GM12865 (cell line): Measurements from ENCODE around the gene SDCCAG8.

ENCODE experiments used
- DNase-seq: peaks from one replicate; pipeline ENCODE4 v3.0.0; 2010; ENCODE audit warnings: low read depth
- H3K4me3 ChIP-seq: 2 replicates; pipeline ENCODE4 v1.5.1; 2011; ENCODE audit warnings: mild to moderate bottlenecking, low read depth, low read length, control low read depth
- TF ChIP-seq, protein P1 (sequence below): IDR thresholded peaks from 2 replicates; pipeline ENCODE4 v1.5.1; 2011; ENCODE audit warnings: low read length, control low read depth, low read depth, inconsistent platforms; ENCODE audit not compliant: insufficient read depth; ENCODE audit errors: missing control alignments

The SDCCAG8 gene

DNA sequence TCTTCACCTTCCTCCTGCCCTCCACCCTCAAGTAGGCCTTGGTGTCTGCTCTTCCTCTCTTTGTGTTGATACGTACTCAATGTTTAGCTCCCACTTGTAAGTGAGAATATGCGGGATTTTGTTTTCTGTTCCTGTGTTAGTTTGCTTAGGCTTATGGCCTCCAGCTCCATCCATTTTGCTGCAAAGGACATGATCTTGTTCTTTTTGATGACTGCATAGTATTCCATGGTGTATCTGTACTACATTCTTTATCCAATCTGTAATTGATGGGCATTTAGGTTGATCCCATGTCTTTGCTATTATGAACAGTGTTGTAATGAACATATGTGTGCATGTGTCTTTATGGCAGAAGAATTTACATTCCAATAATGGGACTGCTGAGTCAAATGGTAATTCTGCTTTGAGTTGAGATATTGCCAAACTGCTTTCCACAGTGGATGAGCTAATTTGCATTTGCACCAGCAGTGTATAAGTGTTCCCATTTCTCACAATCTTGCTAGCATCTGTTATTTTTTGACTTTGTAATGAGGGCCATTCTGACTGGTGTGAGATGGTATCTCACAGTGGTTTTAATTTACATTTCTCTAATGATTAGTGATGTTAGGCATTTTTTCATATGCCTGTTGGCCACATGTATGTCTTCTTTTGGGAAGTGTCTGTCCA is 272.7 kb downstream of the SDCCAG8 start:
- H3K4me3 ChIP-seq, result no peak overlapping the region
- DNase-seq, result no peak
- TF ChIP-seq, protein P1, sequence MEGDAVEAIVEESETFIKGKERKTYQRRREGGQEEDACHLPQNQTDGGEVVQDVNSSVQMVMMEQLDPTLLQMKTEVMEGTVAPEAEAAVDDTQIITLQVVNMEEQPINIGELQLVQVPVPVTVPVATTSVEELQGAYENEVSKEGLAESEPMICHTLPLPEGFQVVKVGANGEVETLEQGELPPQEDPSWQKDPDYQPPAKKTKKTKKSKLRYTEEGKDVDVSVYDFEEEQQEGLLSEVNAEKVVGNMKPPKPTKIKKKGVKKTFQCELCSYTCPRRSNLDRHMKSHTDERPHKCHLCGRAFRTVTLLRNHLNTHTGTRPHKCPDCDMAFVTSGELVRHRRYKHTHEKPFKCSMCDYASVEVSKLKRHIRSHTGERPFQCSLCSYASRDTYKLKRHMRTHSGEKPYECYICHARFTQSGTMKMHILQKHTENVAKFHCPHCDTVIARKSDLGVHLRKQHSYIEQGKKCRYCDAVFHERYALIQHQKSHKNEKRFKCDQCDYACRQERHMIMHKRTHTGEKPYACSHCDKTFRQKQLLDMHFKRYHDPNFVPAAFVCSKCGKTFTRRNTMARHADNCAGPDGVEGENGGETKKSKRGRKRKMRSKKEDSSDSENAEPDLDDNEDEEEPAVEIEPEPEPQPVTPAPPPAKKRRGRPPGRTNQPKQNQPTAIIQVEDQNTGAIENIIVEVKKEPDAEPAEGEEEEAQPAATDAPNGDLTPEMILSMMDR, result no peak

DNA sequence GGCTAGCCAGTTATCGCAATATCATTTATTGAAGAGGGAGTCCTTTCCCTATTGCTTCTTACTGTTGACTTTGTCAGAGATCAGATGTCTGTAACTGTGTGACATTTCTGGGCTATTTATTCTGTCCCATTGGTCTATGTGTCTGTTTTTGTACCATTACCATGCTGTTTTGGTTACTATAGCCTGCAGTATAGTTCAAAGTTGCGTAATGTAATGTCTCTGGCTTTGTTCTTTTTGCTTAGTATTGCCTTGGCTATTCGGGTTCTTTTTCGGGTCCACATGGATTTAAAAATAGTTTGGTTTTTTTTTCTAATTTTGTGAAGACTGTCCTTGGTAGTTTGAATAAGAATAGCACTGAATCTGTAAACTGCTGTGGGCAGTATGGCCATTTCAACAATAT is 273.7 kb downstream of the SDCCAG8 start:
- no peak overlapping the region for H3K4me3 ChIP-seq
- TF ChIP-seq, protein P1, result no peak

DNA sequence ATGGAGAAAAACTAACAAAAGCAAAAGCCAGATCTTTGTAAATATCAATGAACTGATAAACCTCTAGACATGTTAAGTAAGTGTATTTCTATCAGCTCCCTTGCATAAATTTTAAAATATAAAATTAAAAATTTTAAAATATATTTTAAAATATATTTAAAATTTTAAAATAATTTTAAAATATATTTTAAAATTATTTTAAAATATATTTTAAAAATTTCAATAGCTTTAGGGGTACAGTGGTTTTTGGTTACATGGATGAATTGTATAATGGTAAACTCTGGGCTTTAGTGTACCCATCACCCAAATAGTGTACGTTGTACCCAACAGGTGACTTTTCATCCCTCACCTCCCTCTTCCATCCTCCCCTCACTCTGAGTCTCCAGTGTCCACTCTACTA is 279.2 kb downstream of the SDCCAG8 start:
- TF ChIP-seq, protein P1, result no peak
- H3K4me3 ChIP-seq, result no peak overlapping the region
- DNase-seq, result no peak

More for the DNA sequence above, 273.7 kb downstream of the SDCCAG8 start:
- no peak for DNase-seq

DNA sequence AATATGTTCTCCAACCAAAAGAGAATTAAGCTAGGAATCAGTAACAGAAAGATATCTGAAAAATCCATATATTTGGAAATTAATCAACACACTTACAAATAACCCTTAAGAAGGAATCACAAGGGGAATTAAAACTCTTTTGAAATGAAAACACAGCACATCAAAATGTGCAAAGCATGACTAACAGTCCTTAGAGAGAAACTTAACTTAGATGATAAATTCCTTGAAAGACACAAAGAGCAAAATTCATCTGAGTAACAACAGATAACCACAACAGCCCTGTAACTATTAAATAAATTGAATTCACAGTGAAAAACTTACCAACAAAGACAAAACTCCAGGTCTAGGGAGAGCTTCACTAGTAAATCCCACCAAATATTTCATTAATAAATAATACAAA is 283.8 kb downstream of the SDCCAG8 start:
- no peak overlapping the region for H3K4me3 ChIP-seq
- TF ChIP-seq, protein P1, result no peak
- DNase-seq, result no peak

DNA sequence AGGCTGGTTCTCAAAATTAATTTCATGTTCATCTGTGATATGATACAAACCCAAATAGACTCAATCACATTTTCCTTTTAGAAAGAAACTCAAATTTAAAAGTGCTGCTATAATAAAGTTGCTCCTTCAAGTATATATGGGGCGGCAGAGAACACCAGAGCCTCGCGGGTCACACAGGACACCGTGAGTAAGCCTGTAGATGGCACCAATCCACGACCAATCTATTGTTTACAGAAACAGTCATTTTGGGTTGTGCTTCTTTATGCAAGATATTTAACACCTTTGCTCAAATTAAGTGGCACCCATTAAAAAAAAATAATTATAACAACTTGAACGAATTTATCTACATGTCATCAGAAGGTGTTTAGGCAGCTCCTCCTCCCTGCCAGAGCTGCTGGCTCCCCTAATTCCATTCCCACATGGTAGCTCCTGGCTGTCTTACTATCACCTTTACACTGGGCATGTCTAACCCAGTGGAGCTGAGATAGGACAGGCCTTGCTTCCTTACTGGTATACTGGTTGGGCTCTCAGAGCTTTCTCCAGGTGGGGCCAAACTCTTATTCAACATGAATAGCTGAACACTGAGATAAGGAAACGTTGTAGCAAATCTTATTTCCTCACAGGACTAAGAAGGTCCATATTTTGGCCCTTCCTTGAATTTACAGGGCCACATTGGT is 287.0 kb downstream of the SDCCAG8 start:
- H3K4me3 ChIP-seq, result no peak overlapping the region
- TF ChIP-seq, protein P1, result no peak
- peak; percentile 4 for DNase-seq

DNA sequence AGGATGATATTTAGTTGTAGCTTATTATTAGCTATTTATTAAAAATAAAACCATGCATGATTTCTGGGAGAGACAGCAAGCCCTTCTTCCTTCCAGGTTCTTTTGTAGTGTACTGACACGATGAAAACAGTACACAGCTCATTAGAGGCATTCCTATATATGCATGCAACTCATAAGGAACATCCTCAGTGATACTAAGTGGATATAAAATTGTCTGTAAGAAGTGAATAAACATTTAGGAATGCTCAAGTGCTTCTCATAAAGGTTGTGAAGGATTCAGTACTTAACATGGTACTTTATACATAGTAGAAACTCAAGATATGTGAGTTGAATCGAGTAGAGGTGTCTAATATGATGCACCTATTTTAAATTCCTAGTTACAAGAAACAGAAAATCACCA is 287.7 kb downstream of the SDCCAG8 start:
- no peak for DNase-seq
- H3K4me3 ChIP-seq, result no peak overlapping the region
- TF ChIP-seq, protein P1, result no peak

DNA sequence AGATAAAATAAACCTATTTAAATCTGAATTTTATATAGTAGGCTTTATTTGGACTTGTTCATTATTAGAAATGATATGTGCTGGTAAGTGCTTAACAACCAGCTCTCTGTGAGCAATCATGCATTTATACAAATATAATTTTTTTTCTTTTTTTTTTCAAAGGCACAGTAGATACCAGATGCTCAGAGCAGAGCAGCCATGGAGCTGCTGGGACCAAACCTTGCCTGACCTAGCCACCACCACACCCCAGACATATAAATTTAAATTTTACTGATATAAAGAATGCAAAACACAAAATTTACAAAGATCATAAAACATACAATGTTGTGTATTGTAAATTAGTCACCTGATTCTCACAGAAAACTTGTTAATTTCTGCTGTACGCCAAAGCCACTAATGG is 290.6 kb downstream of the SDCCAG8 start:
- TF ChIP-seq, protein P1, result no peak
- no peak for DNase-seq

More for the DNA sequence above, 290.6 kb downstream of the SDCCAG8 start:
- no peak overlapping the region for H3K4me3 ChIP-seq
